ENCODE measurements around the gene SSBP4.

DNA sequence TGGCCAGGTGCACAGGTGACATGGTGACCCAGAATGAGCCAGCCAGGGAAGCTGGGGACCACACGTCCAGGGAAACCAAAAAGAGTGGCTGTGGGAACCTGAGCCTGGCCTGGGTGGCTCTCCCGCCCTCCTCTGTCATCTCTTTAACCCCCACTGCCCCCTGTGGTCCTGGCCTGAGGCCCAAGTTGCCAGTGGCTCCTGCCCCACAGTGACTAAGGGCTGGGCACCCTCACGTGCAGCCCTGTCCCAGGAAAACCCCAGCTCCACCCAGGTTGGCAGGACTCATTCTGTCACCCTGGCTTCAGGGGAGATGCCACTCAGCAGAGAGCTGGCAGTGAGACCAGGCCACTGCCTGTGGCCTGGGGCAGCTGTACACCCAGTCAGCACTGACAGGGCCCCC lies 49.3 kb downstream of the SSBP4 start:
- TF ChIP-seq POLR2AphosphoS5 (IDR thresholded peaks at IDR 0.05; ENCODE audit: borderline replicate concordance, low read depth, low read length) (no peak), EZH2 (IDR thresholded peaks at IDR 0.05) (no peak)

Measured in SK-N-MC (cell line).